ENCODE data around the gene CCDC188.

GRCh38 chr22:20165913-20166312 is 15.1 kb upstream of the CCDC188 start:
- TF ChIP-seq CTCF (IDR thresholded peaks at IDR 0.05) (no peak), POLR2A (IDR thresholded peaks at IDR 0.05) (no peak)

Data from adrenal gland (tissue), 5 donors.